GM10266 (cell line): ENCODE results near the gene GPR12.

ENCODE experiments used
- DNase-seq: peaks from one replicate; pipeline ENCODE4 v3.0.0; 2012; ENCODE audit errors: extremely low spot score
- TF ChIP-seq, protein P1 (sequence below): IDR thresholded peaks from 2 replicates; pipeline ENCODE4 v1.5.1; 2012; ENCODE audit warnings: mild to moderate bottlenecking, low read depth; ENCODE audit not compliant: control insufficient read depth, insufficient read depth; ENCODE audit errors: missing control alignments

GPR12 gene, protein sequence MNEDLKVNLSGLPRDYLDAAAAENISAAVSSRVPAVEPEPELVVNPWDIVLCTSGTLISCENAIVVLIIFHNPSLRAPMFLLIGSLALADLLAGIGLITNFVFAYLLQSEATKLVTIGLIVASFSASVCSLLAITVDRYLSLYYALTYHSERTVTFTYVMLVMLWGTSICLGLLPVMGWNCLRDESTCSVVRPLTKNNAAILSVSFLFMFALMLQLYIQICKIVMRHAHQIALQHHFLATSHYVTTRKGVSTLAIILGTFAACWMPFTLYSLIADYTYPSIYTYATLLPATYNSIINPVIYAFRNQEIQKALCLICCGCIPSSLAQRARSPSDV

DNA sequence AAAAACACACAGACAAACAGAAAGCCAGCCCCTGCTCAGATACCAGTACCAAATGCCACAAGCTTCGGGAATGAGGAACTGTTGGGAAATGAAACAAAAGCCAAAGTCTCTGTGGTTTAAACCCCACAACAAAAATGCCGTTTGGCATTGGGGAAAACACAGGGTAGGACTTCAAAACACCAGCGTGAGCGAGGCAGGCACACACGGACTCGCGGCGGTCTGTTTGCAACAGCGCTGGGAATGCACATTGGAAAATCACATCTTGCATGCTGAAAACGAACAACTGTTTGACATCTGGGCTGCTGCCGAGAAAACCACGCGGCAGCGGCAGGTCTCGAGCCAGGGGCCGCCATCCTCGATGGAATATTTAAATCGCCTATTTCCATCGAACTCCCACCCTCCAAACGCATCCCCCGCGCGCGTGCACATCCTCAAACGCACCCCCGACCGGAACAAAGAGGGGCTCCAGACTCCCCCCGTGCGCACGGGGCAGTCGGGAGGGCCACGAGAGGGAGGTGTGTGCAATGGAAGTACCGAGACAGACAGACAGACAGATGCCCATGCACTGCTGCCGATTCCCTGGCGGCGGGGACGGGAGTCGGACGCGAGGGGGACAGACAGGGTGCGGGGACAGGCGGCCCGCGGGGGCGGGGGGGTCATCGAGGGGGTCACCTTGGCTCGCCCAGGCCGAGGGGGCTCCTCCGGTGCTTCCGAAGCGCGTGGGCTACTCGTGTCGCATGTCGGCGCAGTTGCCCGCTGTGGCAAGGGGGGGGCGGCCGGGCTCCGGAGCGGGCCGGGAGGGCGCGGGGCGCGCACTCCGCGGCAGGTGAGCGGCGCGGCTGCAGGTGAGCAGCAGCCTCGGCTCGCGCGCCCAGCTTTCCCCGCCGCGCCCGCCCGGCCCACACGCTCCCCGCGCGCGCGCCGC, at the start of gene GPR12:
Gene GPR12 (minus strand): TSS at position 880 of the 925 bp plus-strand sequence. CDS start 959 bp downstream, outside the sequence.
- TF ChIP-seq, protein P1, sequence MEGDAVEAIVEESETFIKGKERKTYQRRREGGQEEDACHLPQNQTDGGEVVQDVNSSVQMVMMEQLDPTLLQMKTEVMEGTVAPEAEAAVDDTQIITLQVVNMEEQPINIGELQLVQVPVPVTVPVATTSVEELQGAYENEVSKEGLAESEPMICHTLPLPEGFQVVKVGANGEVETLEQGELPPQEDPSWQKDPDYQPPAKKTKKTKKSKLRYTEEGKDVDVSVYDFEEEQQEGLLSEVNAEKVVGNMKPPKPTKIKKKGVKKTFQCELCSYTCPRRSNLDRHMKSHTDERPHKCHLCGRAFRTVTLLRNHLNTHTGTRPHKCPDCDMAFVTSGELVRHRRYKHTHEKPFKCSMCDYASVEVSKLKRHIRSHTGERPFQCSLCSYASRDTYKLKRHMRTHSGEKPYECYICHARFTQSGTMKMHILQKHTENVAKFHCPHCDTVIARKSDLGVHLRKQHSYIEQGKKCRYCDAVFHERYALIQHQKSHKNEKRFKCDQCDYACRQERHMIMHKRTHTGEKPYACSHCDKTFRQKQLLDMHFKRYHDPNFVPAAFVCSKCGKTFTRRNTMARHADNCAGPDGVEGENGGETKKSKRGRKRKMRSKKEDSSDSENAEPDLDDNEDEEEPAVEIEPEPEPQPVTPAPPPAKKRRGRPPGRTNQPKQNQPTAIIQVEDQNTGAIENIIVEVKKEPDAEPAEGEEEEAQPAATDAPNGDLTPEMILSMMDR, result no peak
- no peak for DNase-seq

DNA sequence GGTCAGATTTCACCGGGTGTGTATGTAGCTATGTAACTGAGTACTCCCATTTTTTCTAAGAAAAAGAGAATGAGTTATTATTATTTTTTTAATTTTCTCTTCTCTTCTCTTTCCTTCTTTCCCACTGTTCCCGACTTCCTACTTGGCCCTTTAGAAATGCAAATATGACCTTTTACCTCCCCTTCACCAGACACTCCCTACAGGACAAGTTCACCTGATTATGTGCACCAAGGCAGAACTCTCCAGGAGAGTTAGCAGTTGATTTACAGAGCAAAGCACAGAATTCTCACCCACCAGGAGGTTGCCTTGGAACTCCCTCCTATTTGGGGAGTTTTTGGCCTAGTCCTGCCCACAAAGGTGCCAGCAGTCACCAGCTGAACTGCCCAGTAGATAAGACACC, 49.5 kb upstream of the GPR12 start:
- TF ChIP-seq, protein P1, result no peak
- no peak for DNase-seq

DNA sequence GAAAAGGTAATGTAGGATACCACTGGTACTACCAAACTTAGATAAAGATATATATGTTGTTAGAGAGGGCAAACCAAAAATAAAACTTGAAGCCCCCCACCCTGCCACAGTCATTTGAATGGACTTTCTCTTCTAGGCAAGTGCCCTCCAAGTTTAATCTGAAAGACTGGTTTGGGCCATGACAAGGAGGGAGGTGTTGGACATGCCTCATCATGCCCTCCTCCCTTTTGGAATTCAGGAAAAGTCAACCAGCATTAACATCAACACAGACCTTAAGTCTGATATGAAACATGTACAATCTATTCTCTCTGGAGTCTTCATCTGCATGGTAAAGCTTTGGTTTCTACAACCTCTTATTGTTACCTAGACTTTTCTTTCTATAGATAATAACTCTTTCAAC, 46.3 kb upstream of the GPR12 start:
- TF ChIP-seq, protein P1, result no peak
- DNase-seq, result no peak

DNA sequence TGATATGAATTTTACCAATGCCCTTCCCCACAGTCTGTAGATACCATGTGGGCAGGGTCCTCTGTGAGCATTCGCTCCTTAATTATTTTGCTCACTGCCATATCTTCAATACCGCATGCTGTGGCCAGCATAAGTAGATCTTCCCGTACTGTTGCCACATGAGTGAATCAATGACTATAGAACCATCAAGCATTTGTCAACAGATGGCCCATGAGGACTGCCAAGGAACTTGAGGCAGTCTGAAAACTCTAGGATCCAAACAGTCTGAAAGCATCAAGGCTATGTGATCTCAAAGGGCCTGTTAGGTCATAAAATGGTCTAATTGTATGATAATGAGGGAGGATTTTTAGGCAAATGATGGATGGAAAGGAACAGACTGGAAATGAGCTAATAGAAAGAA, 27.4 kb upstream of the GPR12 start:
- DNase-seq, result no peak
- TF ChIP-seq, protein P1, result no peak

DNA sequence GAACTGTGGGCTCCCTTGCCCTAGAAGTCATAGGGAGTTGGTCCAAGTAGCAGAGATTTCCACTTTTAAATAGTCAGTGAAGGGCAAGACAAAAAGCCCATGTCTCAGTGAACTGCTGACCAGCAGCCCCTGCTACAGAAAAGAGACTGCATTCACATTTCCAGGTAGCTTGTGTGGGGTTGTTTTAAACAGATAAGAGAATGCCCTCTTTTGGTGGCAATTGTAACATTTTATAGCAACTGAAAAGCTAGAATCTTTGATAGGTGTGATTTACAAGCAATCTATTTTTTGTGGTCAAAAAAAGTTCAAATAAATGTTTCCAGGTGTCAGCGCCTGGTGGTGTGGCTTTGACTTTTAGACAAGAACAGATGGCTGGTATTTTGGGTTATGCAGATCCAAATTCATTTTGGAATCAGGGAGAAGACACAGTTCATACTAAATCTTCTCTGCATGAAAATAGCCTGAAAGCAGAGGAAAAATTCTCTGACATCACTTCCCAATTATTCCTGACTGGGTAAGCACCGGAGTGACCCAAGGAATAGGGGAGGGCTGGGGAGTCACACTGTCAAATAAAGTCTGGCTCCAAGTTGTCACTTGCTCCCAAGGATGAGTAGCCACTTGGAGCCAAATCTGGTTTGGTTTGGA, 26.2 kb upstream of the GPR12 start:
- TF ChIP-seq, protein P1, result no peak
- DNase-seq, result no peak

DNA sequence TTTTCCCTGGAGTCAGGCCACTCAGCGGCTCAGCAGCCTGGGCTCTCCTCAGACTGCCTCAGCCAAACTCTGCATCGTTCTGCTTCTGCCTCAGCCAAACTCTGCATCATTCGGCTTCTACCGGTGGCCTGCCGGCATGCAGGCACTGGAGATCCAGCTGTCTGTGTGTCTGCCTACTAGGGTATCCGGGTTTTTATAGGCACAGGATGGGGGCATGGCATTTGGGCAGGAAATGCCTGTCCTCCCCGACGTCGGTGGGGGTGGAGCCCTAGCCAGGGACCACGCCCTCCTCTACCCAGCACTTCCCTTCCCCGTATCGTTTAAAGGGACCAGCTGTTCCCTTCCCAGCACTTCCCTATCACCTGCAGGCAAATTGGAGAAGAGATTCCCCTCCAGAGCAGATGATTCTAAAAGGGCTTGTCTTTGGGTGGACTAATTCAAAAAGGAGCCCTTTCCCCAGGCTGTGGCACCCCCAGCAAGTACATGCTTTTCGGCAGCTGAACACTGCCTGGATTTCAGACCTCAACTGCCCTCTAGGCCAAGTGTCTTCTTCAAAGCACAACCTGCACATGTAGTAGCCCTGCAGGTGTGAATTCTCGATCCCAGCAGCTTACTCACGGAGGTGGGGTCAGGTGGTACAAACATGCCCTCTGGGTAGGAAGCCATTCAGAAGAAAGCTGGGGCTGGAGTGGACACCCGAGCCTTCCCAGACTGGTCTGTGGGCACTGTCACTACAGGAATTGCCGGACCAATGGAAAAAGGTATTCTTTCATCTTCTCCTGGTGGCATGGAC, 25.4 kb upstream of the GPR12 start:
- TF ChIP-seq, protein P1, result no peak
- no peak for DNase-seq
